Activated effector memory CD4-positive, alpha-beta T cell treated with Interleukin-2 at 50 U/mL for 16 hours (primary cell): ENCODE data around the gene ATF5.

Experiments used
- DNase-seq: peaks from one replicate; pipeline ENCODE4 v3.0.0-alpha.2; 2020

Gene ATF5

GRCh38 chr19:49929121-49929610 is at the start of gene ATF5, which contains the start of gene NUP62:
ATF5 (plus strand) TSS chr19:49929205; CDS start chr19:49930851, 1,646 bp downstream.
NUP62 (minus strand) TSS chr19:49929504; CDS start chr19:49909807, 19,697 bp downstream.
- peak; percentile 82 for DNase-seq

- DNase-seq = no peak
These were observed 49.6 kb upstream of the ATF5 start for GRCh38 chr19:49879243-49879963.

DNA sequence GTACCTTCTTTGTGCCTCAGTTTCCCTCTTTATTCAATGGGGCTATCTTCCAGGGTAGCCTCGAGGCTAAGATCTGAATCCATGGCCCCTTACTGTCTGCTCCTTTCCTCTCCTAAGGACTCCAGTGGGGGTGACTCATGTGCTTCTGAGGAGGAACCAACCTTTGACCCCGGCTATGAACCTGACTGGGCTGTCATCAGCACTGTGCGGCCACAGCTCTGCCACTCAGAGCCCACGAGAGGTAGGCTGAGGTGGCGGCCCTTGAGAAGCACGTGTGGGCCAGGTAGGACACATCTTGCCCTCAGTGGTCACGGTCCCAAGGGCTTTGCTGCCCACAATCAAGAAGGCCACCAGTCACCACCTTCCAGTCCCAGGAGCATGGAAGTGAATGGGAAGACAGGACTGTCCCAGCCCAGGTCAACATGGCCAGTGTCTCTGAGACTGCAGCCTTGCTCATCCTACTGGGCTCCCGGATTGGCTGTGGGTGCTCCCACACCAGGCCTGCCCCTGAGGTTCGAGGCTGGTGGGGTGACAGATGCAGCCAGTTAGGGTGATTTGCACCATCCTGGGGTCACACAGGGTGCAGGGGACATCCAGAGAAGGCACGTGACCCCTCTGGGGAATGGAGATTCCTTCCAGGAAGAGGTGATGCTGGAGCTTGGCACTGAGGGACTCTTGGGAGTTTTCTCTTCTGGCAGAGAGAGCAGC is 48.7 kb upstream of the ATF5 start:
- no peak for DNase-seq

GRCh38 chr19:49881186-49881585 is 47.8 kb upstream of the ATF5 start:
- no peak for DNase-seq

GRCh38 chr19:49881672-49882394 is 47.2 kb upstream of the ATF5 start:
- DNase-seq = no peak

GRCh38 chr19:49882643-49883042 is 46.4 kb upstream of the ATF5 start:
- no peak for DNase-seq

GRCh38 chr19:49883094-49883493 is 45.9 kb upstream of the ATF5 start:
- DNase-seq = no peak

DNA sequence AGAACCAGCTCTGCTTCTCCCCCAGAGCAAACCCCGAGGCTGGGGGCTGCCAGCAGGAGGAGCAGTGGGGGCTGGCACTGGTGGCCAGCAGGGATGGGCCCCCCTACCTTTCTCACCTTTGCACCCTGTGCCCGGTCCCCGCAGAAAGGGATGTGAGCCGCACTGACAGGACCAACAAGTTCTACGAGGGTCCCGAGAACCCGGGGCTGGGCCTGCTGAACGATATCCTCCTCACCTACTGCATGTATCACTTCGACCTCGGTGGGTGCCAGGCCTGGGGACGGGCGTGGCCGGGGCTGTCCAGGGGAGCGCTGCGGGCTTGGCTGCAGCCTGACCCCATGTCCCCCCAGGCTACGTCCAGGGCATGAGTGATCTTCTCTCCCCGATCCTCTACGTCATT is 44.9 kb upstream of the ATF5 start:
- no peak for DNase-seq

GRCh38 chr19:49884760-49885159 is 44.2 kb upstream of the ATF5 start:
- no peak for DNase-seq

DNA sequence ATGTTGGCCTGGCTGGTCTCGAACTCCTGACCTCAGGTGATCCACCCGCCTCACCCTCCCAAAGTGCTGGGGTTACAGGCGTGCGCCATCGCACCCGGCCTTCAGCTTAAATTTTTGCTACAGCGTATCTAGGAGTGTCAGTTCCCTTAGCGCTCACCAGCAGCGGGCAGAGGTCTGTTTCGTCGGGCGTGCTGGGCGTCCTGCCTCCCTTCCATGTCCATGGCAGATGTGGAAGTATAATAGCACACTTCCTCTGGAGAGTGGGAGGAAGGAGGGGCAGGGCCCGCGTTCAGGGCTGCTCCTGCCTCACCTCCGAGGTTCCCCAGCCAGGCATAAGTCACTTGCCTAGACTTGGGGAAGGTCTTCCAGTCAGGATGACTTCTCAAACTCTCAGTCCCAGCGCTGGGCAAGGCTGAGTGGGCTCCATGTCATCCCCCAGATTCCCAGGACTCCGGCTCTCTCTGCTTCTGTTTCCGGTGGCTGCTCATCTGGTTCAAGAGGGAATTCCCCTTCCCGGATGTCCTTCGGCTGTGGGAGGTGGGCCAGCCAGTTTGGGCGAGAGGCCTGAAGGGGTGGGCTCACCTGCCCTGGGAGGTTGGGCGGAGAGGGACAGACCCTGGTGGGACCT is 41.9 kb upstream of the ATF5 start:
- no peak for DNase-seq

DNA sequence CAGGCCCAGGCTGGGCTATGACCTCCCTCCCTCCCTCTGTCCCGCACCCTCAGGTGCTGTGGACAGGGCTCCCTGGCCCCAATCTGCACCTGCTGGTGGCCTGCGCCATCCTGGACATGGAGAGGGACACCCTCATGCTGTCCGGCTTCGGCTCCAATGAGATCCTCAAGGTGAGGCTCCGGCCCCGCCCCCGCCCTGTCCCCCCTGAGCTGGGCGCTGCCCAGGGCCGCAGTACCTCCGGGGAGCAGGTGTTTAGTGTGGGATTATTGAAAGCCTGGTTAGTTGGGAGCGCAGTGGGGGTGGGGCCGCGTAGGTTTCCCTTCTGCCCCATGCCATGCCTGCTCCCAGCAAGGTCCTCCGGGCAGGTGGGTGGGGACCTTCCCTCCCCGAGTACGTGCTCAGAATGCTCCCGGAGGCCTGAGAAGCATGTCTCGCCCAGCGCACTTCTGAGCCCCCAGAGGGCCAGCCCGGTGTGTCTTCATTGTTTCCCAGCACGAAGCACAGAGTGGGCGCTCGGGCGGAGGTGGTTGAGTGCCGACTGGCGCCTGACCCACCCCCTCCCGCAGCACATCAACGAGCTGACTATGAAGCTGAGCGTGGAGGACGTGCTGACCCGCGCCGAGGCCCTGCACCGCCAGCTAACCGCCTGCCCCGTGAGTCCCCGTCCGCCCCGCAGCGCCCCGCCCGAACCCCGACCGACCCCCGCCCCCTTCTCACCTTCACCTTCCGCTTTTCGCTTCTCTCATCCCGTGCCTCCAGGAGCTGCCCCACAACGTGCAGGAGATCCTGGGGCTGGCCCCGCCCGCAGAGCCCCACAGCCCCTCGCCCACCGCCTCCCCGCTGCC is 41.1 kb upstream of the ATF5 start:
- DNase-seq = no peak

DNA sequence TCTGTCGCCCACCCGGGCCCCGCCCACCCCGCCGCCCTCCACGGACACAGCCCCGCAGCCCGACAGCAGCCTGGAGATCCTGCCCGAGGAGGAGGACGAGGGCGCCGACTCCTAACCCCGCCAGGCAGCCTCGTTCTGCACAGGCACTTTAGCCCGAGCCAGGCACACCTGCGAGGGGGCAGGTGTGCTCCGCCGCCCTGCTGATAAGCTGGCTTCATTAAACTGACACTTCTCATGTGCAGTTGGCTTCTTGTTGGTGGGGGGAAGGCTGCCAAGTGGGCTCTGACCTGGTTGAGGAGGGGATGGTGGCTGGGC is 40.5 kb upstream of the ATF5 start:
- DNase-seq = no peak

DNA sequence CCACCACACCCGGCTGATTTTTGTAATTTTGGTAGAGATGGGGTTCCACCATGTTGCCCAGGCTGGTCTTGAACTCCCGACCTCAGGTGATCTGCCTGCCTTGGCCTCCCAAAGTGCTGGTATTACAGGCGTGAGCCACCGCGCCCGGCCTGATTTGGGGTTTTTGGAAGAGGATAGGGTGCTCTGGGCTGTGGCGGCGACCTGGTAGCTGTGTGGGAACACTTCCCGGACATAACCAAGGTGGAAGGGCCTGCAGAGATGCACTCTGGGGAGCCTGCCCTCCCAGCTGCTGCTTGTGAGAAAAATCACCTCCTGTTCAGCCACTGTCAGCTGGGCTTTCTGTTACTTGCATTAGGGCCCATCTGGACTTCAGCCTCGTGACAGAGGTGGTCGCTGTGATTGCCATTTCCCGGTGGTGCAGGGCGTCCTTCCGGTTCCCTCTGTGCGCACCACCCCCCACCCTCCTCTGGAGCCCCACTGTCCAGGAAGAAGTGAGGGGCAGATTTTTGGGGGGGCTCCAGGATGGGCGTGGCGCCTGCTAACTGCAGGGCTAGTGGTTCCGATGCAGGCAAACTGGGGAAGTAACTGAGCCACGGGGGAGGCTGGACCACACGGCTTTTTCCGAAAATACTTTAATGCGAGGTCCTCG is 39.8 kb upstream of the ATF5 start:
- no peak for DNase-seq

GRCh38 chr19:49889687-49890348 is 39.2 kb upstream of the ATF5 start:
- DNase-seq = peak; percentile 65

- DNase-seq = peak; percentile 64
These were observed 38.4 kb upstream of the ATF5 start for GRCh38 chr19:49890349-49891311.

GRCh38 chr19:49891393-49891792 is 37.6 kb upstream of the ATF5 start:
- DNase-seq = no peak

DNA sequence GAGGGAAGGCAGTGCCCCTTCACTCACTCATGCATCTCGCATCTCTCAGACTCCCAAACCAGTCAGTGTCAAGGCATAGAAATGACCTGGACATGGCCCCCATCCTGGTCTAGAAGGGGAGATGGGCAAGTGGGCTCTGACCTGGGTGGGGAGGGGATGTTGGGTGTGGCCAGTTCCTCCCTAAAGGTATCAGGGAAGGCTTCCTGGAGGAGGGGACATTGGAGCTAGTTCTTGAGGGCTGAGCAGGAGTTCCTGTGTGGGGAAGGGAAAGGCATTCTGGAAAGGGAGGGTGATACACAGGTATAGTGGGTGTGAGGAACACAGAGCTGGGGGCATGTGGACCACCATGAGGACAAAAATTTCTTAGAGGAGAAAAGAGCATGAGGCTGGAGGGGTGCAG is 36.3 kb upstream of the ATF5 start:
- no peak for DNase-seq

- no peak for DNase-seq
These were observed 34.9 kb upstream of the ATF5 start for GRCh38 chr19:49894011-49894664.

DNA sequence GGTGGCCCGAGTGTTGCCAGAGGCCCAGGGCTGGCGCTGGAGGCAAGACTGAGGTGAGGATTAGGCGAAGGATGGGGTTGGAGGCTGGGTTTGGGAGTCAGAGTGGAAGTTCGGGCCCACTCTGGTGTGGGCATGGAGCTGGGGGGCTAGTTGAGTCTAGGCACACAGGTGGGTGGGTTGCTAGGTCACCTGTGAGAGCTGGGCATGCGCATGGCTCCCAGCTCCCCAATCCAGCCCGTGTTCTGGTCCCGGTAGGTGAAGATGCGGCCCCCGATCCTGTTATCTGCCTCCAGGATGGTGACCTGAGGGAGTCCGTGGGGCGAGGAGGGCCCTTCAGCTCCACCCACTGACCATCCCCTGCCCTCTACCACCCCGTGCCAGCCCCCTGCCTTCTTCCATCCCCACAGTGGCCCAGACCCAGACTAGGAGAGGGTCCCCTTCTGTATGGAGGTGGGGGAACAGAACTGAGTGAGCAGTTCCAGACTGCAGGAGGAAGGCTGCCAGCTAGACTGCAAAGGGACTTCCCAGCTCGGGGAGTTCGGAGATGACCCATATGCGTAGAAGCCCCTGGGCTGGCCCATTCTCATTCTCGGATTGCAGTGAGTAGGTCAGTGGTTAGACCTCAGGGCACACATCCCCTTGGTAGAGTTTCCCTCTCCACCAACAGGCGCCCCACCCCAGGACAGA is 34.0 kb upstream of the ATF5 start:
- DNase-seq = no peak
